Stimulated activated CD8-positive, alpha-beta memory T cell treated with anti-CD3 and anti-CD28 coated beads, Interleukin-15, amount 100 ng/mL, for 4 hours (primary cell): ENCODE results near the gene OR2S2.
"Not testable (repeated sequence)": the region's sequence is repeated elsewhere in the genome, so short reads cannot be mapped to it uniquely, and the experiment has no call there.

ENCODE experiments used
- DNase-seq, 2 donors: peaks; one replicate each; pipeline ENCODE4 v3.0.0-alpha.2; 2020; ENCODE audit warnings: low read depth in 2 of 2

Gene OR2S2

DNA sequence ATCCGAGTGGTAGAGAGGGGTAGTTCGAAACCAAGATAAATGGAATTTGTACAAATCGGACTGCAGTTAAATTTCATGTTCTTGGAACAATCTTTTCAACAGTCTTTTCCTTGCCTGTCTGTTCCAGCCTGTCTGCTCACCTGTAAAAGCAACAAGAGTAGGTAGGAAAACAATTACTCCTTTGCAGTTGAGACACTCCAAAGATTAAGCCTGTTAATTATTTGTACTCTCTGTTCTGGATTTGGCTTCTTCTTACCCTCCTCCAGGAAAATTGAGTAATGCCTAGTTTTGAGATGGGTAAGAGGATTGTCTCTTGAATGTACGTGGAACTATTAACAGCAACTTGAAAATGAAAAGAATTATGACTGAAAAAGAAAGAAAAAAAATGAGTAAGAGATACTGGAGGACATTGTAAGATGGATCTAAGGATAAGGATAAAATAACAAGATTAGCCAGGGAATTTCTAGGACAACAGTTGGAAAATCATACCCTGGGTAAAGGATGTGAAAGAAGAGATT is 24.3 kb downstream of the OR2S2 start:
- no peak for DNase-seq

DNA sequence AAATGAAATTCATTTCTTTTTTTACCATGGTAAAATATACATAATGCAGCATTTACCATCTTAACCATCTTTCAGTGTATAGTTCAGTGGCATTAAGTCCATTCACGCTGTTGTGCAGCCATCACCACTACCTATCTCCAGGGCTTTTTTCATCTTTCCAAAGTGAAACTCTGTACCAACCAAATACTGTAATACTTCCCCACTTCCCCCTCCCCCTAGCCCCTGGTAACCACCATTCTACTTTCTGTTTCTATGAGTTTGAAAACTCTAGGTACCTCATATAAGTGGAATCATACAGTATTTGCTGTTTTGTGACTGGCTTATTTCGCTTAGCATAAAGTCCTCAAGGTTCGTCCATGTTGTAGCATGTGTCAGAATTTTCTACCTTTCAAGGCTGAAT is 25.2 kb downstream of the OR2S2 start:
- no peak for DNase-seq

DNA sequence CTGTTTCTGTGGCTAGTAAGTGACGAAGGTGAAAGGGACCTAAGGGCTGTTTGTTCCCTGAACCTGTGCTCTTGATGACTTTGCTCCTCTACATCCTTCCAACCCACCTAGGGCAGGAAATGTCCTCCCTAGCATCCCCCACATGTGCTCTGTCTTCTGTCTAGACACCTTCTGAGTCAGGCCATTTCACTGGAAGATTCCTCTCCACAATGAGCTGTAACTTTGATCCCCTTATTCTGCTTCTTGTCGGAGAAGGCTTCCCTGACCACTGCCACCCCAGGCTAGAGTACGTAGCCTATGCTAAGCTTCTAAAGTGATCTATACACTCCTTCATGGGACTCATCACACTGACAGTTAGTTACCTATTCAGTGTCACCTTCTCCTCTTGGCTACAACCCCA is 27.0 kb downstream of the OR2S2 start:
- no peak for DNase-seq

DNA sequence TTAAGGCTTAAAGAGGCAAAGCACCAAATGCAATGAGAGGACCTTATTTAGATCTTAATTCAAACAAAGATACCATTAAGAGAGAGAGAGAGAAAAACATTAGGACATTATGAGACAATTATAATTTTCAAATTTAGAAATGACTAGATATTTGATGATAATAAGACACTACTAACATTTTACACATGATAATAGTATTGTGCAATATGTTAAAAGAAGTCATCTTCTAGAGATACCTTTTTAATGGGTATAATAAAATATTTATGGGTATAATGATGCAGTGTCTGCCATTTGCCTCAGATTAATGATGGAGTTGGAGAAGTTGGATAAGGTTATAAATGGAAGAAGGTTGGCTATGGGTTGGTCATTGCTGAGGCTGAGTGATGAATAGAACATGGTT is 27.4 kb downstream of the OR2S2 start:
- no peak for DNase-seq

DNA sequence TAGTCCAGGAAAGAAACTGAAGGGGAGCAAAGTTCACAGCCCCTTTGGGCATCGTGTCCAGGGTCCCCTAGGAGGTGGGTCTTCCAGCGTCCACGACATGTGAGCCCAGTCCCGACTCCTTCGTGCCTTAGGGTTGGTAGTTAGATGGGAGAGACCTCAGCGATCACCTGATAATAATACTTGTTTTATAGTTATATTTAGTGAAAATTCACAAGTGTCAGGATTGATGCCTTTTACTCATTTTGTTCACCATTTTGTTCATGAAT is 28.6 kb downstream of the OR2S2 start:
- no peak for DNase-seq

DNA sequence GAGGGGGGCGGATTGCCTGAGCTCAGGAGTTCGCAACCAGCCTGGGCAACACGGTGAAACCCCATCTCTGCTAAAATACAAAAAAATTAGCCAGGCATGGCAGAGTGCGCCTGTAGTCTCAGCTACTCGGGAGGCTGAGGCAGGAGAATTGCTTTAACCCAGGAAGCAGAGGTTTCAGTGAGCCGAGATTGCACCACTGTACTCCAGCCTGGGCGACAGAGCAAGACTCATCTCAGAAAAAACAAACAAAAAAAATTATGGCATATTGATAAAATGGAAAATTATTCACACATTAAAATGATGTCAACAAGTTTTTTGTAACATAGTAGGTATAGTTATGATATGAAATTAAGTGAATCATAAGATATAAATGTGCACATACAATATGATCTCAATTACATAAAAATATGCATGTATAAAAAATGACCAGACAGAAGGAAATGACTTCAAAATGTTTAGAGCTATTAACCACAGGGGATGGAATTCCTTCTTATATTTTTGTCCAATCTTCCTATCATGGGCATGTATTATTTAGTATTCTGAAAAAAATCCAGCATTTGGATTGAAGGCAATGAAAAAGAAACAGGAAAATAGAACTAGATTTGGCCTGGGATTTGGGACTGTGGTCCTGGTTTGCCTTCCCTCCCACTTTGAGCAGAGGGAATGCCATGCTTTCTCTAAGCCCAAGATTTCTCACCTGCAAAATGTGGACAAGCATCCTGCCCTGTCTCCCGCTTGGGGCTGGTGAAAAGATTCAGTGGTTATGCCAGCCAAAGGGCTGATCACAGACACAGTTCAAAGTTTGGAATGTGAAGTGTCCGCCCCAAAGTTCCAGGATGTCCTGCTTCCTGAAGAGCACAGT is 29.1 kb downstream of the OR2S2 start:
- no peak for DNase-seq

DNA sequence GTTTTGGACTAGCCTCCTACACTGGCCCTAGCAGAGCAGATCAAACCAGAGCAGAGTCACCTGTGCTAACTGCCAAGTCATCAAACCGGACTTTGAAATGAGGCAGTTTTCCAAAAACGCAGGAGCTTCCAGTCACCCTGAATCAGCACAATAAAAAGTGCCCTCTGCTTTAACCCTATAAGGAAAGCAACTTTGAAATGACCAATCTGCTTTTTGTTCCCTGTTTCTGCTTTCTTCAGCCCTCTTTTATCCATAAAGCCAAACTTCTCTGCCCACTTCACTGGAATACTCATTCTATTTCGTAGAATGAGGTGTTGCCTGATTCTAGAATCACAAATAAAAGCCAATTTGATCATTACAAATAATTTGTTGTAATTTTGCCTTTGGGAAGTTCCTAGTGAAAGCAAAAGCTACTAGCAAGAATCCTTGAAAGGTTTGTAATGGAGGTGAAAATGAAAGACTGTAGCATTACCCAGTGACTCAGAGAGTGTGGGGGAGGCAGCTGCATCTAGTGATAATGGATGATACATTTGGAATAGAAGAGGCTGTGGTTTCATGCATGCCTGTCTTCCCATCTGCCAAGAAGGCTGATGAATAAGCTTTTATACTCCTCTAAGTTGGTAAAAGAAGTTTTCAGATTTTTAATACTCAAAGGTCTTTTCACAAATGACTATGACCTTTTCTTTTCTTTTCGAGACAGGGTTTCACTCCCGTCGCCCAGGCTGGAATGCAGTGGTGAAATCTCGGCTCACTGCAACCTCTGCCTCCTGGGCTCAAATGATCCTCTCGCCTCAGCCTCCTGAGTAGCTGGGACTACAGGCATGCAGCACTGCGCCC is 33.8 kb downstream of the OR2S2 start:
- no peak for DNase-seq

DNA sequence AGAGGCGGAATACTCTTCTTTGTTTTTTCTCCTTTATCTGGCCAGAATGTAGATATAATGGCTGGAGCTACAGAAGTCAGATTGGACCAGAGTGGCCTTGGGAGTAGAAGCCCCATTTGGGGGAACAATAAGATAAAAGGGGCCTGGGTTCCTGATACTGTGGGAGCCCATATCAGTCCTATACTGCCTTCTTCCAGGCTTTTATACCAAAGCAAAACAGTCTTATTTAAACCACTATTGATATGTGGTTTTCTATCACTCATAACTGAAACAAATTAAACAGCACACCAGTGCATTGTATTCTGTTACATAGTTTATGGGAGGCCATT is 34.4 kb downstream of the OR2S2 start:
- no peak for DNase-seq

DNA sequence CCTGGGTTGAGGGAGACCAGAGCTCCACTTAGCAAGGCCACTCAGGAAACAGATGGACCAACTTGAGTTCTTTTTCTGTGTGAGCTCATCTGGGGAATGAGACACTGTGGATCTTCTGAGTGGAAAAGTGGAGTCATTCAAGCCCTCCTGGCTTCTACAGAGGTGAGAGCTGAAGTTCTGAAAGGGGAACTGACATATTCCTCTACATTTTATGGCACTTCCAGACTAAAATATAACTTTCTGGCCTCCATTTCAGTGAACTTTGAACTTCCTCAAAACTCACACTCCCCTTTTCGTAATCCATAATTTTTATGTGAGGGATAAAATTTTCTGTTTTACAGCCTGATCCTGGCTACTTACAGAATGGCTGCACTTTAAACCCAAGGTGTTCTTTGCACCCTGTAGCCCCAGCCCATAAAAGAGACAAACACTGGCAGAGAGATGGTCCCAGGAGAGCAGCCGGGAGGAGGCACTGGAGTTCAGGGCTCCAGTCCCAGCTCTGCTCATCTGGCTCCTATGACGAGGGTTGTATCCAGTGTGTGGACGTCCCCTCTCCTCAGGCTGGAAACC is 37.8 kb downstream of the OR2S2 start:
- DNase-seq: no peak

DNA sequence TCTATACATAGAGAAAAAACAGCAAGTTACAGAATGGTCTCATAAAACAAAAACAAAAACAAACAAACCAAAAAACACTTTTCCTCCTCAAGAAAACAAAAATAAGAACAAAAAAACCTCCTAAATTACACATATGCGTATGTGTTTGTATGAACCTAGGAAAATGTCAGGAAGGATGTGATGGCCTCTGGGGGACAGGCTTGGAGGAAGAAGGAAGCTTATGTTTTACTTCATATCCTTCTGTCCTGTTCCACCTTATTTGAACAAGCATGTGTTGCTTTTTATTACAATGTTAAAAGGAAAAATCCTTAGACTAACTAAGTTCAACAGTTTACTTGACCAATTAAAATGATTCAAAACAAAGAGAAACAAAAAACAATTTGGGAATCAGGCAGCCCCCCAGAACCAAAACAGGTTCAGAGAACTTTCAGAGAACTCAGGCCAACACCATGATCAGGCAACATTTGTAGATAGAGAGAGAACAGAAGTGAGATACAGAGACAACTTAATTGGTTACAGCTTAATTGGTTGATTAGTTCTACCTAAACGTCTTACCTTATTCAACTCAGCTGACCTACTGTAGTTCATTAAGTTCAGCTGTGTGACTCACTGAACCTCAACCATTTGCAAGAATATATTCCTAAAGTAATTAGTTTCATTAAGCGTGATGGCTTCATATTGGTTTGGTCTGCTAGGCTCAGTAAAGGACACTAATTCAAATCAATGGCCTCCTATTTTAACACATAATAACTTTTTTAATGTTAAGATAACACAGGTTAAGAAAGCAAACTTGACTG is 38.5 kb downstream of the OR2S2 start:
- DNase-seq: no peak

DNA sequence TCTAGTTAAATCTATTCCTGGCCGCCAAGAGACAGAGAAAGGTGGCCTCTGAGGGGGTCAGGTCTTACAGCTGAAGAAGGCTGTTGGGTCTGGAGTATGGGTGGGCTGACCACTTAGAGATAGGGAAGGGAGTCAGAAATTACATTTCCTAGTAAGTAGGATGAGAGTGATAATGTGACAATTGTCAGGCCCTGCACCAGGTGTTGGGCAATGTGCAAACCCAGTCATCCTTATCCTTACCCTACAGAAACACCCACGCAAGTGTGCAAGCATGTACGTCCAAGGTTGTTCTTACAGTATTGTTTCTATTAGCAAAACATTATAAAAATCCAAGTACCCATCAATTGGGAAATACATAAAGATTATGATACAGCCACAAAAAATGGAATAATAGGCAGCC is 39.2 kb downstream of the OR2S2 start:
- DNase-seq: no peak

DNA sequence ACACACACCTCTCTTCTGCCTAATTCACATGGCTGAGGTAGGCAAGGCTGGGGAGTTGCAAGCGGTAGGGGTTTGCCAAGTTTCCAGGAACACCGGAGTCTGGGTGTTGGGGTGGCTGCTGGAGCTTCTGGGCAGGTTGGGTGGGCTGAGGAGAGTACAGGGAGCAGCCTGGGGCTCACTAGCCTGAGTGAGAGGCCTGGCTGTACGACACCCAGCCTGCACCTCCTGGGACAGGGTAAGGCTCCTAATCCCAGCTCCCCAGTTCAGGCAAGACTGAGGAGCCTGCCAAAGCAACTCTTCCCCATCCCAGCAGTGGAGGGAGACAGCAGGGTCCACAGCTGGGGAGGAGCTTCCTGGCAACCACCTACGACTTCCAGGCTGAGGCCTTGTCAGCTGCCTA is 40.7 kb downstream of the OR2S2 start:
- DNase-seq: no peak

DNA sequence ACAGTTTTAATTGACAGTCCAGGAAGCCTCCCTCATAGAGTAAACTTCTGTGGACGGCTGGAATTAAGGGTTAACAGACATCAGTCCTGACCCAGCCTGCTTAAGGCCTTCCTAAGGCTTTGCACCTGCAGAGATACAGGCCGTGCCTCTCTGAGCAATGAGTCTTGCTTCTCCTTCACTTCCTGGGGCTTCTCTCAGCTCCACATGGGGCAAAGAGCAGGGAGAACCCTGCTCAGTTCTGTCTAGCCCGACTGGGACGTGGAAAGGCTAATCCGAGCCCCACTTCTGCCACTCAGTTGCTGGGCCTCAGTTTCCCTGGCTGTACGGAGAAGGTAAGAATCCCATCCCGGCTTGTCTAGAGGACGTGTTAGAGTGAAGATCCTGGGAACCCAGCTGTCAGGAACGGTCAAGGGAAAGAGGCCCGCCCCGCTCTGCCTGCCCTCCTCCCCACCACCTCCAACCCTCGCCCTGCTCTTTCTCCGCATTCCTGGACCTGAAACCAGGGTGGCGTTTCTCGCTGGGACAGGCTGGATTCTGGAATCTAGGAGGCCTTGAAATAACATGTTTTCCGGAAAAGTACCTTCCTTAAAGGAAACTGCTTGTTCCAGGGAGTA is 42.2 kb downstream of the OR2S2 start:
- no peak for DNase-seq

DNA sequence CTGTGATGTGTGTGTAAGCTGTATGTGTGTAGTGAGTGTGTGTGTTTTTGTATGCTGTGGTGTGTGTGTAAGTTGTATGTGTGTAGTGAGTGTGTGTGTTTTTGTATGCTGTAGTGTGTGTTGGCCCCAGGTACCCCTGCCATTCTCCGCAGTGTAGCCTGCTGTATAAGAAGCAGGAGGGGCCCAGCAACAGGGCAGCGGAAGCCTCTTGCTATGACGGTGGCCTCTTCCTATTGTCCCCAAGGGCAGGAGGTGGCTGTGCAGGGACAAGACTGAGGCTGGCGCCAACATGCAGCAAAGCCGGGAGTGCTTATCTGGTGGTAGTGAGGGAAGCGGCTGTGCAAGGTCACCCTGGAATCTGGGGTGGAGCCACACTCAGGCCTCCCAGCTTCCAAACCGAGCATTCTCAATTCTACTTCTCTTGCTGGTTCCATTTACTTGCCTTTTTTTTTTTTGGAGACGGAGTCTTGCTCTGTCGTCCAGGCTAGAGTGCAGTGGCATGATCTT is 43.6 kb downstream of the OR2S2 start:
- DNase-seq: no peak

DNA sequence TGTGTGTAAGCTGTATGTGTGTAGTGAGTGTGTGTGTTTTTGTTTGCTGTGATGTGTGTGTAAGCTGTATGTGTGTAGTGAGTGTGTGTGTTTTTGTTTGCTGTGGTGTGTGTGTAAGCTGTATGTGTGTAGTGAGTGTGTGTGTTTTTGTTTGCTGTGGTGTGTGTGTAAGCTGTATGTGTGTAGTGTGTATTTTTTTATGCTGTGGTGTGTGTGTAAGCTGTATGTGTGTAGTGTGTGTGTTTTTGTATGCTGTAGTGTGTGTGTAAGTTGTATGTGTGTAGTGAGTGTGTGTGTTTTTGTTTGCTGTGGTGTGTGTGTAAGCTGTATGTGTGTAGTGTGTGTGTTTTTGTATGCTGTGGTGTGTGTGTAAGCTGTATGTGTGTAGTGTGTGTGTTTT is 44.5 kb downstream of the OR2S2 start:
- DNase-seq: not testable (repeated sequence)

DNA sequence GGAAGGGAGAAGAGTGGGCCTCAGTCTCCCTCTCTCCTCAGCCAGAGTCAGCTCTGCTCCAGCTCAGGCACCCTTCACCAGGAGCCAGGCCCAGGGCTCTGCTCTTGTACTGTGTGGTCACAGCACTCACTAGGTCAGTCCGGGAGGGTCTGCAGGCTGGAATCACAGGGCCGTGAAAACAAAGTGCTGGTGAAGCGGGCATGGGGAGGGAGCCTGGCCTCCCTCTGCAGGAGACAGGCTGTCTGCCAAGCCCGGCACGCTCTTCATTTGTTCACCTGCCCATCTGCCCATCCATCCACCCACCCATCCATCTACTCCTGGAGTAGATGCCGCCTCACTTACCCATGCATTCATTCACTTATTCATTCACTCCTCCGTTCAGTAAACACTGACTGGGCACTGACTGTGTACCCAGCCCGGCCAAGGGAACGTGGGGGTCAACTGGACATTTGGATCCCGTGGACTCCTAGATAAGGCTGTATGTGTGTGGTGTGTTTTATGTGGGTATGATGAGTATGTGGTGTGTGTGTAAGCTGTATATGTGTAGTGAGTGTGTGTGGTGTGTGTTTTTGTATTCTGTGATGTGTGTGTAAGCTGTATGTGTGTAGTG is 45.1 kb downstream of the OR2S2 start:
- DNase-seq: no peak

DNA sequence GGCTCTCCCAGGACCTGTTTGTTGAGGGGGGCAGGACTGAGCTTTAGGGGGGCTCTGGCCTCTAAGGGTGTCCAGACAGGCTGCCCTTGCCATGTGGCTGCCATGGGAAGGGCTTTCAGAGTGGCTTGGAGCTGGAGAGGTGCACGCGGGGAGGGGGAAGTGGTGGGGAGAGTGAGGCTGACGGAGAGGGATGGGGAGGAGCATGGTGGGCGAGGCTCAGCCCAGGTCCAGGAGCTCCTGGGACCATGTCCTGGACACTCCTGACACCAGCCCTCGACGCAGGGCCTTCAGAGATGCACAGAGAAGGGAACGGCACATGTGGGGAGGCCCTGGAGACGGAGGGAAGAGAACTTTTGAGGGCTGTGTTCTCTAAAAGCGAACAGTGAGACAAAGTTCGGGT is 46.3 kb downstream of the OR2S2 start:
- DNase-seq: no peak

DNA sequence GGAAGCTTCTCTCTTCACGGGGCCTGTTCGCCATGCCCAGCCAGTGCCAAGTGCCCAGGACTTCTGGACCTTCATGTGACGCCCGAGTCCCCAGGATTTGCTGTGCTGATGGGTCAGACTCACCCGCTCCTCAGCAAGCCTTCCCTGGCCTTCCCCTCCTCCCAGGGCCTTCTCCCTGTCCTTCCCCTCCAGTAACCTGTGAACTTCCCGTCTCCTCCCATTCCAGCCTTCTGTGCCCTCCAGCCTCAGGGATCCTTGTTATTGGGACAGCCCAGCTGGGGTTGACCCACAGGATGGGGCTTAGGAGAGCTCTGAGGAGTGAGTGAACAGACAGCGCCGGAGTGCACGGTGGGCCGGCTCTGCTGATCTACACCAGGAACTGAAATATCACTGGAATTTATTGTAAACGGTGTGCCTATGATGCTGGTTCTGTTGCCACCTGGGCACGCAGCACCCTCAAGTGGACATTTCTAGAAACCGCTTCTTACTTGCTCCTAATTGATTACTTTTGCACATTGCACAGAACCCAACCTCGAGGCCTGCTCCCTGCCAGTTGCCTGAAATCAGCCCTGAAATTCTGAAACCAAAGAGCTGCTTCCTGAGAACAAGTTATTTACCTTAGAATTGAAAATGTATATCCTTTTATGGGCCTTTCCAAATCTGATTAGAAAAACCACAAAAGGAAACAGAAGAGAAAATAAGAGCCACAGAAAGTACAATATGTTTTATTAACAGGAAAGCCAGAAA is 47.2 kb downstream of the OR2S2 start:
- DNase-seq: no peak

DNA sequence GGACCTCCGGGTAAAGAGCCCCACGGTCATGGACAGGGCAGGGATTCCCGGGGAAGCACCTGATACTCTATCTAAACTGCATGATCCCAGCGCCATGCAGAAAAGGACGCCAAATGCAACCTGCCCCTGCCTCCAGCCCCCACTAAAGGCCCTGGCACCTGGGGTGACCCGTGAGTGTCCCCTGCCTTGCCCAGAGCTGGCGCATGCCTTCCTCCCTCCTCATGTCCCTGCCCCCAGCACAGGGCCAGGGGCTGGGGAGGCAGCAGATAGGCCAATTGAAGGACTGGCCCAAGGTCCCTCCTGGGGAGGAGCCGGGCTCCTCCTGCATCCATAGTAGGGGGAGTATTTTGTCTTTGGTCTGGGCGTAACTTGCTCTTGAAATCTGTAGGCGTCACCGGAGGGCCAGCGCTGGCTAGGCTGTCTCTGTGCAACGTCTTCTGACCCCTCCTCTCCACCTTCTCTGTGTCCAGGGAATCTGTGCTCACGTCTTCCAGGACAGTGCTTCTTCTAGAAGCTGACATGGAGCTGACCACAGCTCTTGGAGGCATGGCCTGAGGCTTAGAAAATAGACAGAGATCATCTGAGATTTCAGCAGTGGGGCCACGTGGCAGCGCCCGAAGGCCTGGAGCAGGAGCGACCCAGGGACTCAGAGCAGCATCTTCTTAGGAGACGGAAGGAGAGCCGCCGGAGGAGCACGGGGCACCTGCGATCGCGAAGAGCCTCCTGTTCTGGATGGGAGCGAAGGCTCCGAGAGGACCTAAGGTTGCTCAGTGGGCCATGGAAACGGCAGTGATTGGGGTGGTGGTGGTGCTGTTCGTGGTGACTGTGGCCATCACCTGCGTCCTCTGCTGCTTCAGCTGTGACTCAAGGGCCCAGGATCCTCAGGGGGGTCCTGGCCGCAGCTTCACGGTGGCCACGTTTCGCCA is 48.0 kb downstream of the OR2S2 start:
- no peak for DNase-seq
